Loucy (cell line): ENCODE data around the gene SLC26A4.

ENCODE experiments used
- H2AFZ ChIP-seq: fragments of 200-600 bp; sonication (generic); 2 replicates; pipeline ENCODE4 v1.6.0; 2016; ENCODE audit warnings: antibody characterized with exemption, mild to moderate bottlenecking, low read length, moderate library complexity
- H3F3A ChIP-seq: fragments of 200-600 bp; 2 replicates; pipeline ENCODE4 v1.6.0; 2016; ENCODE audit warnings: antibody characterized with exemption, low read depth, mild to moderate bottlenecking
- H3K27me3 ChIP-seq: fragments of 200-600 bp; sonication (generic); 2 replicates; pipeline ENCODE4 v1.6.1; 2014; ENCODE audit warnings: low read length, mild to moderate bottlenecking; ENCODE audit not compliant: insufficient read depth, poor library complexity, severe bottlenecking
- H3K36me3 ChIP-seq: fragments of 200-600 bp; sonication (generic); 2 replicates; pipeline ENCODE4 v1.6.1; 2016; ENCODE audit warnings: low read length; ENCODE audit not compliant: insufficient read depth
- H3K4me1 ChIP-seq: fragments of 200-600 bp; sonication (generic); 2 replicates; pipeline ENCODE4 v1.5.1; 2014; ENCODE audit warnings: low read length, mild to moderate bottlenecking; ENCODE audit not compliant: insufficient read depth, poor library complexity, severe bottlenecking
- H3K4me2 ChIP-seq: fragments of 200-600 bp; sonication (generic); 2 replicates; pipeline ENCODE4 v1.6.0; 2014; ENCODE audit warnings: antibody characterized with exemption, low read length, low read depth, mild to moderate bottlenecking; ENCODE audit not compliant: poor library complexity, severe bottlenecking
- H3K4me3 ChIP-seq: fragments of 200-600 bp; sonication (generic); 2 replicates; pipeline ENCODE4 v1.5.1; 2014; ENCODE audit warnings: low read length, mild to moderate bottlenecking, mixed read lengths; ENCODE audit not compliant: poor library complexity, severe bottlenecking
- H3K79me2 ChIP-seq: fragments of 200-600 bp; sonication (generic); 2 replicates; pipeline ENCODE4 v1.6.1; 2014; ENCODE audit warnings: low read length; ENCODE audit not compliant: insufficient read depth
- H3K9ac ChIP-seq: fragments of 200-600 bp; sonication (generic); 2 replicates; pipeline ENCODE4 v1.6.0; 2014; ENCODE audit warnings: mild to moderate bottlenecking, low read depth, low read length, moderate library complexity; ENCODE audit not compliant: poor library complexity, severe bottlenecking
- H3K9me2 ChIP-seq: fragments of 200-600 bp; sonication (generic); replicated peaks from 2 replicates; pipeline ENCODE4 v1.6.1; 2016; ENCODE audit warnings: low read depth, low read length, mixed read lengths
- H3K9me3 ChIP-seq: fragments of 200-600 bp; sonication (generic); 2 replicates; pipeline ENCODE4 v1.6.1; 2014; ENCODE audit warnings: mild to moderate bottlenecking, antibody characterized with exemption, low read length, low read depth; ENCODE audit not compliant: insufficient read depth
- H4K20me1 ChIP-seq: fragments of 200-600 bp; sonication (generic); 2 replicates; pipeline ENCODE4 v1.6.0; 2014; ENCODE audit warnings: antibody characterized with exemption, low read length, mild to moderate bottlenecking; ENCODE audit not compliant: insufficient read depth, poor library complexity, severe bottlenecking
- EZH2phosphoT487 ChIP-seq: fragments of 200-600 bp; IDR thresholded peaks from 2 replicates; pipeline ENCODE4 v1.6.1; 2018; ENCODE audit warnings: antibody characterized with exemption, mild to moderate bottlenecking, moderate library complexity, borderline replicate concordance
- TF ChIP-seq, protein P1 (sequence below): fragments of 200-600 bp; sonication (generic); conservative IDR thresholded peaks from 2 replicates; pipeline ENCODE4 v1.5.1; 2014; ENCODE audit warnings: mild to moderate bottlenecking, antibody characterized with exemption, low read length

Gene SLC26A4

DNA sequence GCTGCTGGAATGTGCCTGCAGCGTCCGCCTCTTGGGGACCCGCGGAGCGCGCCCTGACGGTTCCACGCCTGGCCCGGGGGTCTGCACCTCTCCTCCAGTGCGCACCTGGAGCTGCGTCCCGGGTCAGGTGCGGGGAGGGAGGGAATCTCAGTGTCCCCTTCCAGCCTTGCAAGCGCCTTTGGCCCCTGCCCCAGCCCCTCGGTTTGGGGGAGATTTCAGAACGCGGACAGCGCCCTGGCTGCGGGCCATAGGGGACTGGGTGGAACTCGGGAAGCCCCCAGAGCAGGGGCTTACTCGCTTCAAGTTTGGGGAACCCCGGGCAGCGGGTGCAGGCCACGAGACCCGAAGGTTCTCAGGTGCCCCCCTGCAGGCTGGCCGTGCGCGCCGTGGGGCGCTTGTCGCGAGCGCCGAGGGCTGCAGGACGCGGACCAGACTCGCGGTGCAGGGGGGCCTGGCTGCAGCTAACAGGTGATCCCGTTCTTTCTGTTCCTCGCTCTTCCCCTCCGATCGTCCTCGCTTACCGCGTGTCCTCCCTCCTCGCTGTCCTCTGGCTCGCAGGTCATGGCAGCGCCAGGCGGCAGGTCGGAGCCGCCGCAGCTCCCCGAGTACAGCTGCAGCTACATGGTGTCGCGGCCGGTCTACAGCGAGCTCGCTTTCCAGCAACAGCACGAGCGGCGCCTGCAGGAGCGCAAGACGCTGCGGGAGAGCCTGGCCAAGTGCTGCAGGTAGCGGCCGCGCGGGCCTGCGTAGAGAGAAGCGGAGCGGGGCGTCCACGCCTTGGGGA is 645 bp downstream of the SLC26A4 start:
- Histone ChIP-seq H3K4me1 (no peaks in the 10 kb centered on the region), H3K9me2 (no peaks in the 10 kb centered on the region), H3K27me3 (no peaks in the 10 kb centered on the region), H3K79me2 (no peaks in the 10 kb centered on the region), H3K4me3 (no peak overlapping the region), H4K20me1 (no peaks in the 10 kb centered on the region), H3K4me2 (no peak overlapping the region), H3K36me3 (no peaks in the 10 kb centered on the region), H2AFZ (no peak overlapping the region), H3K9me3 (no peaks in the 10 kb centered on the region), H3K9ac (no peak overlapping the region), H3F3A (no peaks in the 10 kb centered on the region)
- TF ChIP-seq, protein P1, sequence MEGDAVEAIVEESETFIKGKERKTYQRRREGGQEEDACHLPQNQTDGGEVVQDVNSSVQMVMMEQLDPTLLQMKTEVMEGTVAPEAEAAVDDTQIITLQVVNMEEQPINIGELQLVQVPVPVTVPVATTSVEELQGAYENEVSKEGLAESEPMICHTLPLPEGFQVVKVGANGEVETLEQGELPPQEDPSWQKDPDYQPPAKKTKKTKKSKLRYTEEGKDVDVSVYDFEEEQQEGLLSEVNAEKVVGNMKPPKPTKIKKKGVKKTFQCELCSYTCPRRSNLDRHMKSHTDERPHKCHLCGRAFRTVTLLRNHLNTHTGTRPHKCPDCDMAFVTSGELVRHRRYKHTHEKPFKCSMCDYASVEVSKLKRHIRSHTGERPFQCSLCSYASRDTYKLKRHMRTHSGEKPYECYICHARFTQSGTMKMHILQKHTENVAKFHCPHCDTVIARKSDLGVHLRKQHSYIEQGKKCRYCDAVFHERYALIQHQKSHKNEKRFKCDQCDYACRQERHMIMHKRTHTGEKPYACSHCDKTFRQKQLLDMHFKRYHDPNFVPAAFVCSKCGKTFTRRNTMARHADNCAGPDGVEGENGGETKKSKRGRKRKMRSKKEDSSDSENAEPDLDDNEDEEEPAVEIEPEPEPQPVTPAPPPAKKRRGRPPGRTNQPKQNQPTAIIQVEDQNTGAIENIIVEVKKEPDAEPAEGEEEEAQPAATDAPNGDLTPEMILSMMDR = no peak
- no peak for TF ChIP-seq EZH2phosphoT487

DNA sequence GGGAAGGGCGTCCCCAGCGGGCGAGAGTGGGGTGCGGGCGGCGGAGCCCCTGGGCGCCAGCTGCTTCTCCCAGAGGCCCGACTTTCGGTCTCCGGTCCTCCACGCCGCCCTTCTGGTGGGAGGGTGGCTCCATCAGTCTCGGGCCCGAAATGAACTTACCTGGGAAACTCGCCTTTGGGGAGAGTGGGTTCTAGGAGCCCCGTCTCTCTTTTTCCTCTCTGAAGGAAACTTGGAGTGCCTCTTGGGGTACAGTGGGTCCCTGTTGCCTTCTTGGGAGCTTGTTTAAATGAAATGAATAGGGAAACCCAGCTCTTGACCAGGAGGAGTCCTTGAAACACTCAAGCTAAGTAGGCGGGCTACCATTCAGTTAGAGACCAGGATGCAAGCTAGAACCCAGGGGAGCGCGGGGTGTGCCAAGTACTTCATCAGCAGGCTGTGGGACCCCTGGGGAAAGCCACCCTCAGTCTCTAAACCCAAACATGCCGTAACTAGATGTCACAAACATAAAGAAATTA is 1.3 kb downstream of the SLC26A4 start:
- no peaks in the 10 kb centered on the region for H3K9me3 ChIP-seq
- H3K36me3 ChIP-seq = no peaks in the 10 kb centered on the region
- H2AFZ ChIP-seq = no peak overlapping the region
- H3F3A ChIP-seq = no peaks in the 10 kb centered on the region
- H4K20me1 ChIP-seq = no peaks in the 10 kb centered on the region
- TF ChIP-seq, protein P1 = no peak
- no peak for TF ChIP-seq EZH2phosphoT487
- H3K4me1 ChIP-seq = no peaks in the 10 kb centered on the region
- no peaks in the 10 kb centered on the region for H3K9me2 ChIP-seq
- H3K27me3 ChIP-seq = no peaks in the 10 kb centered on the region
- no peak overlapping the region for H3K4me3 ChIP-seq
- no peak overlapping the region for H3K9ac ChIP-seq
- H3K4me2 ChIP-seq = no peak overlapping the region
- no peaks in the 10 kb centered on the region for H3K79me2 ChIP-seq

DNA sequence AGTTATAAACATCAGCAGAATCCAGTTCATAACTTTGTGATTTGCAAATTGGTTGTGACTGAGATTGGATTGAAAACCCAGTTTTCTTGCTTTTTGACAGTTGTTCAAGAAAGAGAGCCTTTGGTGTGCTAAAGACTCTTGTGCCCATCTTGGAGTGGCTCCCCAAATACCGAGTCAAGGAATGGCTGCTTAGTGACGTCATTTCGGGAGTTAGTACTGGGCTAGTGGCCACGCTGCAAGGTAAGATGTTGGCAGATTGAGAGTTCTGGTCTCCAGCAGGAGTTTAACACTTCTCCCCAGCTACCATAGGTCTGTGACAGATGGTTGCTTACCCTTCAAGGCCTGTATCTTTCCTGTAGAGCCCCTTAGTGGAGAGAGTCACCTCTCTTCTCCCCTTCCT is 2.6 kb downstream of the SLC26A4 start:
- H3K9me2 ChIP-seq = no peaks in the 10 kb centered on the region
- no peaks in the 10 kb centered on the region for H3K4me1 ChIP-seq
- H3K4me2 ChIP-seq = no peak overlapping the region
- H3K9me3 ChIP-seq = no peaks in the 10 kb centered on the region
- no peaks in the 10 kb centered on the region for H4K20me1 ChIP-seq
- no peak overlapping the region for H2AFZ ChIP-seq
- no peaks in the 10 kb centered on the region for H3K79me2 ChIP-seq
- H3K27me3 ChIP-seq = no peaks in the 10 kb centered on the region
- H3K9ac ChIP-seq = no peak overlapping the region
- no peak overlapping the region for H3K4me3 ChIP-seq
- H3F3A ChIP-seq = no peaks in the 10 kb centered on the region
- no peaks in the 10 kb centered on the region for H3K36me3 ChIP-seq
- TF ChIP-seq, protein P1 = no peak
- TF ChIP-seq EZH2phosphoT487 = no peak
